ENCODE measurements around the gene PIGC.

- no peak for TF ChIP-seq POLR2A (IDR thresholded peaks at IDR 0.05)
- TF ChIP-seq CTCF (IDR thresholded peaks at IDR 0.05): peak; percentile 40 to 73 (median 57)
Observed at GRCh38 chr1:172398970-172399755, 44.7 kb downstream of the PIGC start.
